Measurements from ENCODE around the gene NCR1. TPM values are rescaled to one million over a fixed set of nuclear protein-coding genes. Genes with fewer than 3 reads are reported as not detected.
"Not testable (repeated sequence)": the region's sequence is repeated elsewhere in the genome, so short reads cannot be mapped to it uniquely, and the experiment has no call there.

The NCR1 gene
- total RNA-seq, 1 experiment from 2014 or later, result not detected

GRCh38 chr19:54939538-54939937 lies 33.6 kb downstream of the NCR1 start:
- H3K27me3 ChIP-seq (ENCODE audit: control insufficient read depth, insufficient read depth, low read length); DNase-seq (ENCODE audit: low read depth, low spot score); in situ Hi-C loops (cut with HindIII; ENCODE audit: low pct_unique_long_range_greater_than_20kb, low sequenced_read_pairs); H3K4me3 ChIP-seq (ENCODE audit: low read depth in 2 of 2, low read length in 2 of 2); H3K36me3 ChIP-seq (ENCODE audit: control insufficient read depth, insufficient read depth, low read length); H3K9me3 ChIP-seq (ENCODE audit: control insufficient read depth, insufficient read depth, low read depth, low read length); ATAC-seq; POLR2A ChIA-PET; H3K27ac ChIP-seq (ENCODE audit: low read length); intact Hi-C loops (cut with micrococcal nuclease; ENCODE audit: unreplicated experiment); CTCF ChIA-PET; BruUV-seq (replicated peaks); H3K4me1 ChIP-seq (ENCODE audit: control insufficient read depth, insufficient read depth, low read length): not testable (repeated sequence)

- H3K9me3 ChIP-seq (ENCODE audit: control insufficient read depth, insufficient read depth, low read depth, low read length); CTCF ChIA-PET; DNase-seq (ENCODE audit: low read depth, low spot score); H3K27me3 ChIP-seq (ENCODE audit: control insufficient read depth, insufficient read depth, low read length); H3K4me3 ChIP-seq (ENCODE audit: low read depth in 2 of 2, low read length in 2 of 2); BruUV-seq (replicated peaks); ATAC-seq; in situ Hi-C loops (cut with HindIII; ENCODE audit: low pct_unique_long_range_greater_than_20kb, low sequenced_read_pairs); H3K27ac ChIP-seq (ENCODE audit: low read length); H3K4me1 ChIP-seq (ENCODE audit: control insufficient read depth, insufficient read depth, low read length); intact Hi-C loops (cut with micrococcal nuclease; ENCODE audit: unreplicated experiment); H3K36me3 ChIP-seq (ENCODE audit: control insufficient read depth, insufficient read depth, low read length): not testable (repeated sequence)
- POLR2A ChIA-PET, result interaction anchor here (0.7 kb wide), 1 partner anchor 69 kb away, joined by 6 read pairs; no protein-coding TSS in a partner anchor
Measured at GRCh38 chr19:54943772-54944361, 37.9 kb downstream of the NCR1 start.

GRCh38 chr19:54947381-54947780 lies 41.4 kb downstream of the NCR1 start, which contains the start of gene NLRP7:
Gene NLRP7, minus strand, starts transcription at chr19:54947530.
- POLR2A ChIA-PET, result no interaction called here
- intact Hi-C loops (cut with micrococcal nuclease; ENCODE audit: unreplicated experiment), result no loop called here
- Histone ChIP-seq H3K36me3 (ENCODE audit: control insufficient read depth, insufficient read depth, low read length) (no peaks in the 10 kb centered on the region), H3K27me3 (ENCODE audit: control insufficient read depth, insufficient read depth, low read length) (no peaks in the 10 kb centered on the region), H3K4me3 (ENCODE audit: low read depth in 2 of 2, low read length in 2 of 2) (no peak within 1 kb of the TSS), H3K27ac (ENCODE audit: low read length) (no peak within 1 kb of the TSS), H3K9me3 (ENCODE audit: control insufficient read depth, insufficient read depth, low read depth, low read length) (no peaks in the 10 kb centered on the region), H3K4me1 (ENCODE audit: control insufficient read depth, insufficient read depth, low read length) (no peaks in the 10 kb centered on the region)
- DNase-seq (ENCODE audit: low read depth, low spot score) (no peak), ATAC-seq (no peak)
- CTCF ChIA-PET, result interaction anchor here (0.6 kb wide), 1 partner anchor 12 kb away, joined by 3 read pairs; no protein-coding TSS in a partner anchor
- no TSS peak for BruUV-seq (replicated peaks)
- in situ Hi-C loops (cut with HindIII; ENCODE audit: low pct_unique_long_range_greater_than_20kb, low sequenced_read_pairs), result no loop called here
- TF ChIP-seq, protein P1, sequence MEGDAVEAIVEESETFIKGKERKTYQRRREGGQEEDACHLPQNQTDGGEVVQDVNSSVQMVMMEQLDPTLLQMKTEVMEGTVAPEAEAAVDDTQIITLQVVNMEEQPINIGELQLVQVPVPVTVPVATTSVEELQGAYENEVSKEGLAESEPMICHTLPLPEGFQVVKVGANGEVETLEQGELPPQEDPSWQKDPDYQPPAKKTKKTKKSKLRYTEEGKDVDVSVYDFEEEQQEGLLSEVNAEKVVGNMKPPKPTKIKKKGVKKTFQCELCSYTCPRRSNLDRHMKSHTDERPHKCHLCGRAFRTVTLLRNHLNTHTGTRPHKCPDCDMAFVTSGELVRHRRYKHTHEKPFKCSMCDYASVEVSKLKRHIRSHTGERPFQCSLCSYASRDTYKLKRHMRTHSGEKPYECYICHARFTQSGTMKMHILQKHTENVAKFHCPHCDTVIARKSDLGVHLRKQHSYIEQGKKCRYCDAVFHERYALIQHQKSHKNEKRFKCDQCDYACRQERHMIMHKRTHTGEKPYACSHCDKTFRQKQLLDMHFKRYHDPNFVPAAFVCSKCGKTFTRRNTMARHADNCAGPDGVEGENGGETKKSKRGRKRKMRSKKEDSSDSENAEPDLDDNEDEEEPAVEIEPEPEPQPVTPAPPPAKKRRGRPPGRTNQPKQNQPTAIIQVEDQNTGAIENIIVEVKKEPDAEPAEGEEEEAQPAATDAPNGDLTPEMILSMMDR (IDR thresholded peaks at IDR 0.05), result no peak
- TF ChIP-seq, protein P2, sequence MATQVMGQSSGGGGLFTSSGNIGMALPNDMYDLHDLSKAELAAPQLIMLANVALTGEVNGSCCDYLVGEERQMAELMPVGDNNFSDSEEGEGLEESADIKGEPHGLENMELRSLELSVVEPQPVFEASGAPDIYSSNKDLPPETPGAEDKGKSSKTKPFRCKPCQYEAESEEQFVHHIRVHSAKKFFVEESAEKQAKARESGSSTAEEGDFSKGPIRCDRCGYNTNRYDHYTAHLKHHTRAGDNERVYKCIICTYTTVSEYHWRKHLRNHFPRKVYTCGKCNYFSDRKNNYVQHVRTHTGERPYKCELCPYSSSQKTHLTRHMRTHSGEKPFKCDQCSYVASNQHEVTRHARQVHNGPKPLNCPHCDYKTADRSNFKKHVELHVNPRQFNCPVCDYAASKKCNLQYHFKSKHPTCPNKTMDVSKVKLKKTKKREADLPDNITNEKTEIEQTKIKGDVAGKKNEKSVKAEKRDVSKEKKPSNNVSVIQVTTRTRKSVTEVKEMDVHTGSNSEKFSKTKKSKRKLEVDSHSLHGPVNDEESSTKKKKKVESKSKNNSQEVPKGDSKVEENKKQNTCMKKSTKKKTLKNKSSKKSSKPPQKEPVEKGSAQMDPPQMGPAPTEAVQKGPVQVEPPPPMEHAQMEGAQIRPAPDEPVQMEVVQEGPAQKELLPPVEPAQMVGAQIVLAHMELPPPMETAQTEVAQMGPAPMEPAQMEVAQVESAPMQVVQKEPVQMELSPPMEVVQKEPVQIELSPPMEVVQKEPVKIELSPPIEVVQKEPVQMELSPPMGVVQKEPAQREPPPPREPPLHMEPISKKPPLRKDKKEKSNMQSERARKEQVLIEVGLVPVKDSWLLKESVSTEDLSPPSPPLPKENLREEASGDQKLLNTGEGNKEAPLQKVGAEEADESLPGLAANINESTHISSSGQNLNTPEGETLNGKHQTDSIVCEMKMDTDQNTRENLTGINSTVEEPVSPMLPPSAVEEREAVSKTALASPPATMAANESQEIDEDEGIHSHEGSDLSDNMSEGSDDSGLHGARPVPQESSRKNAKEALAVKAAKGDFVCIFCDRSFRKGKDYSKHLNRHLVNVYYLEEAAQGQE (IDR thresholded peaks at IDR 0.05; ENCODE audit: insufficient read depth in 1 of 2, low read depth in 2 of 2, low read length in 1 of 2), result no peak
- TF ChIP-seq TCF7L2 (IDR thresholded peaks at IDR 0.05; ENCODE audit: low read depth, low read length) (no peak), SIN3A (IDR thresholded peaks at IDR 0.05; ENCODE audit: borderline replicate concordance, insufficient read depth, low read depth, low read length) (no peak), POLR2AphosphoS5 (IDR thresholded peaks at IDR 0.05; ENCODE audit: low read depth, low read length) (no peak)

Data from Panc1 (cell line).